HCT116 (cell line): ENCODE results near the gene HNRNPU. TPM values are rescaled to one million over a fixed set of nuclear protein-coding genes. Genes with fewer than 3 reads are reported as not detected.

ENCODE experiments used
- ATAC-seq: fragments of 200-7000 bp; cut with Tn5 transposase; 2 replicates; pipeline ENCODE4 v1.9.1; 2020; ENCODE audit warnings: mild to moderate bottlenecking, moderate library complexity
- BruUV-seq: library from RNA; stranded (reverse); fragments of 400-500 nt; replicated peaks from 2 replicates; lab custom pipeline; 2021; lab: Mats Ljungman, UMichigan
- CTCF ChIA-PET: fragments of 300-600 bp; sonication (Branson Sonifier 250); formaldehyde crosslinking; loops from one replicate; lab custom pipeline; 2021; ENCODE audit warnings: antibody characterized with exemption; lab: Charles Lee
- POLR2A ChIA-PET: fragments of 300-600, 350-600 bp; sonication (Branson Sonifier 250); formaldehyde crosslinking; loops from one replicate; lab custom pipeline; 2021; ENCODE audit warnings: antibody characterized with exemption; lab: Charles Lee
- RAD21 ChIA-PET, 2 experiments: fragments of 300-600 bp; sonication (Branson Sonifier 250); formaldehyde crosslinking; loops; one replicate each; lab custom pipeline; 2023; ENCODE audit warnings: low total read pairs in 2 of 2; ENCODE audit not compliant: uncharacterized antibody in 2 of 2, unreplicated experiment in 2 of 2, low non-redundant PET in 1 of 2; lab: Charles Lee
- DNase-seq: peaks from one replicate; pipeline ENCODE4 v3.0.0-alpha.2; 2010; ENCODE audit warnings: low read depth, low spot score
- H2AFZ ChIP-seq: fragments of 200-600 bp; shearing (Covaris generic), sonication (generic); 2 replicates; pipeline ENCODE4 v1.6.1; 2017; ENCODE audit warnings: low read depth, mixed run types, mixed read lengths, antibody characterized with exemption, low read length; ENCODE audit not compliant: poor library complexity, severe bottlenecking
- H3K27ac ChIP-seq: 2 replicates; pipeline ENCODE4 v1.5.1; 2012; ENCODE audit warnings: low read depth, low read length
- H3K27me3 ChIP-seq: fragments of 200-600 bp; sonication (generic); 2 replicates; pipeline ENCODE4 v1.6.1; 2016; ENCODE audit warnings: mixed run types, low read length, mixed read lengths; ENCODE audit not compliant: insufficient read depth
- H3K36me3 ChIP-seq, 2 experiments: fragments of 200-500 bp in 1 of 2; fragments of 200-600 bp in 1 of 2; sonication (Bioruptor generic) in 1 of 2; sonication (generic) in 1 of 2; 2 replicates each; pipeline versions ENCODE4 v1.5.1 to v1.6.1; 2014 to 2016; ENCODE audit warnings: low read length in 2 of 2, inconsistent platforms in 1 of 2, mixed read lengths in 1 of 2, mixed run types in 1 of 2; ENCODE audit not compliant: insufficient read depth in 2 of 2, control insufficient read depth in 1 of 2
- H3K4me1 ChIP-seq, 2 experiments: fragments of 200-600 bp in 1 of 2; sonication (generic) in 1 of 2; 2 replicates each; pipeline versions ENCODE4 v1.5.1 to v1.6.1; 2012 to 2017; ENCODE audit warnings: low read length in 2 of 2, inconsistent platforms in 1 of 2, mild to moderate bottlenecking in 1 of 2, mixed read lengths in 1 of 2, mixed run types in 1 of 2, moderate library complexity in 1 of 2; ENCODE audit not compliant: insufficient read depth in 2 of 2, control insufficient read depth in 1 of 2
- H3K4me2 ChIP-seq: fragments of 200-600 bp; sonication (generic); 2 replicates; pipeline ENCODE4 v1.6.1; 2017; ENCODE audit warnings: mixed run types, low read length, mixed read lengths
- H3K4me3 ChIP-seq, 2 experiments: fragments of 200-600 bp in 1 of 2; sonication (generic) in 1 of 2; replicated peaks in 1 of 2; 2 replicates each; pipeline ENCODE4 v1.5.1; 2011 to 2016; ENCODE audit warnings: low read length in 2 of 2, control low read depth in 1 of 2, low read depth in 1 of 2, mild to moderate bottlenecking in 1 of 2, mixed read lengths in 1 of 2, mixed run types in 1 of 2
- H3K79me2 ChIP-seq: fragments of 200-600 bp; sonication (generic); 2 replicates; pipeline ENCODE4 v1.6.1; 2017; ENCODE audit warnings: mild to moderate bottlenecking, mixed run types, low read length, moderate library complexity, mixed read lengths; ENCODE audit not compliant: insufficient read depth
- H3K9ac ChIP-seq: fragments of 200-600 bp; sonication (generic); 2 replicates; pipeline ENCODE4 v1.6.1; 2016; ENCODE audit warnings: low read length, mixed read lengths
- H3K9me2 ChIP-seq: fragments of 200-600 bp; sonication (generic), shearing (Covaris generic); 2 replicates; pipeline ENCODE4 v1.6.1; 2017; ENCODE audit warnings: mixed run types, mild to moderate bottlenecking, moderate library complexity; ENCODE audit not compliant: insufficient read depth
- H3K9me3 ChIP-seq, 2 experiments: fragments of 200-500 bp in 1 of 2; fragments of 200-600 bp in 1 of 2; sonication (Bioruptor generic) in 1 of 2; sonication (generic) in 1 of 2; 2 replicates each; pipeline ENCODE4 v1.6.1; 2014 to 2017; ENCODE audit warnings: low read length in 2 of 2, mixed read lengths in 2 of 2, inconsistent platforms in 1 of 2, low read depth in 1 of 2, mild to moderate bottlenecking in 1 of 2, mixed run types in 1 of 2, moderate library complexity in 1 of 2; ENCODE audit not compliant: control insufficient read depth in 1 of 2, insufficient read depth in 1 of 2
- H4K20me1 ChIP-seq: fragments of 200-600 bp; sonication (generic), shearing (Covaris generic); 2 replicates; pipeline ENCODE4 v1.6.1; 2017; ENCODE audit warnings: mixed run types, mild to moderate bottlenecking, moderate library complexity; ENCODE audit not compliant: insufficient read depth
- EGR1 ChIP-seq: IDR thresholded peaks from 2 replicates; pipeline ENCODE4 v1.6.1; 2012; ENCODE audit warnings: low read depth
- ELF1 ChIP-seq: IDR thresholded peaks from 2 replicates; pipeline ENCODE4 v1.6.1; 2012; ENCODE audit warnings: low read depth, borderline replicate concordance
- EZH2 ChIP-seq: fragments of 200-600 bp; sonication (generic); IDR thresholded peaks from 2 replicates; pipeline ENCODE4 v1.6.1; 2017; ENCODE audit warnings: antibody characterized with exemption, mixed run types
- EZH2phosphoT487 ChIP-seq: fragments of 200-600 bp; IDR thresholded peaks from 2 replicates; pipeline ENCODE4 v1.6.1; 2018; ENCODE audit warnings: antibody characterized with exemption, borderline replicate concordance
- FOSL1 ChIP-seq: IDR thresholded peaks from 2 replicates; pipeline ENCODE4 v1.6.1; 2012; ENCODE audit warnings: low read depth
- POLR2AphosphoS5 ChIP-seq: IDR thresholded peaks from 2 replicates; pipeline ENCODE4 v1.6.1; 2011; ENCODE audit warnings: mild to moderate bottlenecking, low read depth, low read length, moderate library complexity
- intact Hi-C: fragments of 100-400 bp; cut with micrococcal nuclease; formaldehyde crosslinking; loops from 2 replicates; pipeline ENCODE4 v1.10.0; 2022
- total RNA-seq: library from RNA; stranded (reverse); gene quantifications from one replicate; pipeline ENCODE4 v1.2.1, GENCODE V29; 2021; ENCODE audit not compliant: unreplicated experiment
- TF ChIP-seq, protein P1 (sequence below): IDR thresholded peaks from 2 replicates; pipeline ENCODE4 v1.6.1; 2012
- TF ChIP-seq, protein P2 (sequence below), 3 experiments: fragments of 200-600 bp in 1 of 3; sonication (generic) in 1 of 3; IDR thresholded peaks in 2 of 3; conservative IDR thresholded peaks in 1 of 3; 2 replicates each; pipeline ENCODE4 v1.5.1; 2012 to 2017; ENCODE audit warnings: low read depth in 2 of 3, low read length in 2 of 3, antibody characterized with exemption in 1 of 3, borderline replicate concordance in 1 of 3, control low read depth in 1 of 3, mild to moderate bottlenecking in 1 of 3, mixed read lengths in 1 of 3, mixed run types in 1 of 3, moderate library complexity in 1 of 3; ENCODE audit not compliant: insufficient read depth in 1 of 3
- TF ChIP-seq, protein P3 (sequence below): IDR thresholded peaks from 2 replicates; pipeline ENCODE4 v1.6.1; 2012

The HNRNPU gene
- total RNA-seq, 1 experiment from 2014 or later: 424 TPM

DNA sequence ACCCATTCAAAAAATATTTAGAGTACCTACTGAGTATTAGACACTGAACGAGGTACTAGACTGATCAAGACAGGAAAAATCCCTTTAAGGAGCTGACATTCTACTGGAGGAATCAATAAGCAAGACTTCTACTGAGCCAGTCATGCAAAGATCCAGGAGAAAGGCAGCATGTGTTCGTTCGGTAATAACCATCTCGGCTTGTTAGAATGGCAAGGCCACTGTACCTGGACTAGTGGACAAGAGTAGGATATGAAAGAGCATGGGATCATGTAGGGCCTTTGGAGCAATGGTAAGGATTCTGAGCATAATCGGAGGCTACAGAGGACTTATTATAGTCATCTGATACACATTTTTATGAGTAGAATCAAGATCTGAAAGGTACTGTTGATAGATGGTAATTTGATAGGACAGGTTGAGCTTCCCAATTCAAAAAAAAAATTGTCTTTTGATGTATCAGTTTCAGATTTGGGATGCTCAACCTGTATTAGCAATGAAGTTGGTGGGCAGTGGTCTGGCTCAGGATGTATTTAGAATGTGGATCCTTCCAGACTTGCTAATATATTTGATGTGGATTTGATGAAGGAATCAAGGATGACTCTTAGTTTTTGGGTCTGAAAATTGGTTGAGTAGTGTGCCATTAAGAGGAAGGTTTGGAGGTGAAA, 26.6 kb downstream of the HNRNPU start:
- Histone ChIP-seq H4K20me1 (peaks cover 9% of the 10 kb centered on the region; the same call in 1 of the 2 replicates), H3K4me1 (peaks cover 6 to 49% of the 10 kb centered on the region in 2 experiments), H3K4me2 (peak overlapping the region; percentile 86), H3K9me3 (no peaks in the 10 kb centered on the region), H3K4me3 (no peak overlapping the region), H2AFZ (no peak overlapping the region), H3K79me2 (peaks cover 72% of the 10 kb centered on the region), H3K27ac (peak overlapping the region; percentile 4; the same call in 1 of the 2 replicates), H3K9me2 (no peaks in the 10 kb centered on the region), H3K36me3 (peaks cover 15% of the 10 kb centered on the region in 2 experiments), H3K27me3 (no peaks in the 10 kb centered on the region), H3K9ac (peak overlapping the region; percentile 94)
- ChIA-PET POLR2A (interaction anchor here (1.0 kb wide), 1 partner anchor 10 kb away, joined by 3 read pairs; no protein-coding TSS in a partner anchor), CTCF (interaction anchor here (2.1 kb wide), 1 partner anchor 205 kb away, joined by 5 read pairs; no protein-coding TSS in a partner anchor), RAD21 (interaction anchor here in 1 of 2 experiments (0.9 kb wide), 1 partner anchor 205 kb away, joined by 3 read pairs; no protein-coding TSS in a partner anchor)
- TF ChIP-seq POLR2AphosphoS5 (peak; percentile 45), EGR1 (no peak), EZH2 (no peak), FOSL1 (no peak), EZH2phosphoT487 (no peak), ELF1 (no peak)
- TF ChIP-seq, protein P1, sequence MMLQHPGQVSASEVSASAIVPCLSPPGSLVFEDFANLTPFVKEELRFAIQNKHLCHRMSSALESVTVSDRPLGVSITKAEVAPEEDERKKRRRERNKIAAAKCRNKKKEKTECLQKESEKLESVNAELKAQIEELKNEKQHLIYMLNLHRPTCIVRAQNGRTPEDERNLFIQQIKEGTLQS: no peak
- TF ChIP-seq, protein P2, sequence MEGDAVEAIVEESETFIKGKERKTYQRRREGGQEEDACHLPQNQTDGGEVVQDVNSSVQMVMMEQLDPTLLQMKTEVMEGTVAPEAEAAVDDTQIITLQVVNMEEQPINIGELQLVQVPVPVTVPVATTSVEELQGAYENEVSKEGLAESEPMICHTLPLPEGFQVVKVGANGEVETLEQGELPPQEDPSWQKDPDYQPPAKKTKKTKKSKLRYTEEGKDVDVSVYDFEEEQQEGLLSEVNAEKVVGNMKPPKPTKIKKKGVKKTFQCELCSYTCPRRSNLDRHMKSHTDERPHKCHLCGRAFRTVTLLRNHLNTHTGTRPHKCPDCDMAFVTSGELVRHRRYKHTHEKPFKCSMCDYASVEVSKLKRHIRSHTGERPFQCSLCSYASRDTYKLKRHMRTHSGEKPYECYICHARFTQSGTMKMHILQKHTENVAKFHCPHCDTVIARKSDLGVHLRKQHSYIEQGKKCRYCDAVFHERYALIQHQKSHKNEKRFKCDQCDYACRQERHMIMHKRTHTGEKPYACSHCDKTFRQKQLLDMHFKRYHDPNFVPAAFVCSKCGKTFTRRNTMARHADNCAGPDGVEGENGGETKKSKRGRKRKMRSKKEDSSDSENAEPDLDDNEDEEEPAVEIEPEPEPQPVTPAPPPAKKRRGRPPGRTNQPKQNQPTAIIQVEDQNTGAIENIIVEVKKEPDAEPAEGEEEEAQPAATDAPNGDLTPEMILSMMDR (IDR thresholded peaks at IDR 0.05 in 2 of 3, conservative IDR thresholded peaks at IDR 0.05 in 1 of 3; ENCODE audit: borderline replicate concordance in 1 of 3, insufficient read depth in 1 of 3, low read depth in 2 of 3, low read length in 2 of 3): no peak
- TF ChIP-seq, protein P3, sequence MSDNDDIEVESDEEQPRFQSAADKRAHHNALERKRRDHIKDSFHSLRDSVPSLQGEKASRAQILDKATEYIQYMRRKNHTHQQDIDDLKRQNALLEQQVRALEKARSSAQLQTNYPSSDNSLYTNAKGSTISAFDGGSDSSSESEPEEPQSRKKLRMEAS: 0 out of 2 replicates have a peak, but pooled peaks have one; percentile 8
- no TSS peak for BruUV-seq
- DNase-seq: no peak
- no peak for ATAC-seq
- intact Hi-C loops: loop anchor here (10.0 kb wide), 1 partner anchor 1317 kb away; no protein-coding TSS in a partner anchor
